H1 (cell line): ENCODE measurements around the gene CACNA1A. TPM values are rescaled to one million over a fixed set of nuclear protein-coding genes. Genes with fewer than 3 reads are reported as not detected.

ENCODE experiments used
- CTCF ChIA-PET: fragments of 300-600 bp; sonication (Branson Sonifier 250); formaldehyde crosslinking; loops from one replicate; lab custom pipeline; 2021; ENCODE audit not compliant: partially characterized antibody; lab: Charles Lee
- POLR2A ChIA-PET: fragments of 300-600 bp; sonication (Branson Sonifier 250); formaldehyde crosslinking; loops from one replicate; lab custom pipeline; 2021; ENCODE audit warnings: inconsistent platforms; ENCODE audit not compliant: partially characterized antibody; lab: Charles Lee
- DNase-seq, 2 experiments: peaks; one replicate each; pipeline versions ENCODE4 v3.0.0 to v3.0.0-alpha.2; 2010 to 2022; ENCODE audit warnings: low spot score in 2 of 2, low read depth in 1 of 2, mixed read lengths in 1 of 2
- FAIRE-seq: peaks from 2 replicates; lab custom pipeline; 2011; peaks lifted over from hg19 to GRCh38; lab: Jason Lieb, UNC
- H2AFZ ChIP-seq: 2 replicates; pipeline ENCODE4 v1.8.1; 2012; ENCODE audit warnings: low read length, inconsistent platforms
- H2AK5ac ChIP-seq: 2 replicates; pipeline ENCODE4 v1.6.1; 2013; ENCODE audit warnings: low read depth, low read length
- H2BK120ac ChIP-seq: replicated peaks from 2 replicates; pipeline ENCODE3; 2013; ENCODE audit warnings: low read depth, low read length, inconsistent platforms
- H2BK12ac ChIP-seq: 2 replicates; pipeline ENCODE4 v1.6.1; 2013; ENCODE audit warnings: low read depth, low read length
- H2BK15ac ChIP-seq: 2 replicates; pipeline ENCODE4 v1.6.1; 2013; ENCODE audit warnings: low read length
- H2BK20ac ChIP-seq: 2 replicates; pipeline ENCODE4 v1.6.1; 2013; ENCODE audit warnings: low read length
- H2BK5ac ChIP-seq: 2 replicates; pipeline ENCODE4 v1.6.1; 2013; ENCODE audit warnings: low read depth, low read length
- H3K14ac ChIP-seq: 2 replicates; pipeline ENCODE4 v1.6.1; 2013; ENCODE audit warnings: inconsistent platforms; ENCODE audit not compliant: insufficient read length
- H3K18ac ChIP-seq: 2 replicates; pipeline ENCODE4 v1.6.1; 2013; ENCODE audit warnings: low read length; ENCODE audit errors: extremely low read depth
- H3K23ac ChIP-seq: 2 replicates; pipeline ENCODE4 v1.6.1; 2013; ENCODE audit warnings: inconsistent platforms; ENCODE audit not compliant: insufficient read length
- H3K23me2 ChIP-seq: 2 replicates; pipeline ENCODE4 v1.6.1; 2013; ENCODE audit warnings: low read depth, low read length
- H3K27ac ChIP-seq: 2 replicates; pipeline ENCODE4 v1.6.1; 2011; ENCODE audit warnings: low read depth, low read length, inconsistent platforms
- H3K27me3 ChIP-seq, 4 experiments: replicated peaks in 1 of 4; 1 replicate in 1 of 4; 2 replicates in 3 of 4; pipeline versions ENCODE4 v1.6.1 to v1.8.1; 2011 to 2013; ENCODE audit warnings: low read length in 3 of 4, mild to moderate bottlenecking in 3 of 4, inconsistent platforms in 2 of 4, mixed read lengths in 2 of 4, moderate library complexity in 1 of 4; ENCODE audit not compliant: control insufficient read depth in 3 of 4, insufficient read depth in 3 of 4; ENCODE audit errors: extremely low read depth in 1 of 4
- H3K36me3 ChIP-seq, 4 experiments: 2 replicates each; pipeline versions ENCODE4 v1.6.1 to v1.8.1; 2011 to 2013; ENCODE audit warnings: mild to moderate bottlenecking in 4 of 4, low read length in 3 of 4, moderate library complexity in 2 of 4, control low read depth in 1 of 4, inconsistent platforms in 1 of 4; ENCODE audit not compliant: insufficient read depth in 4 of 4, control insufficient read depth in 2 of 4
- H3K4ac ChIP-seq: replicated peaks from 2 replicates; pipeline ENCODE3; 2013; ENCODE audit warnings: low read length, low read depth, mixed read lengths, inconsistent platforms; ENCODE audit not compliant: insufficient read length
- H3K4me1 ChIP-seq, 4 experiments: replicated peaks in 1 of 4; 1 replicate in 1 of 4; 2 replicates in 3 of 4; pipeline versions ENCODE4 v1.6.1 to v1.8.1; 2011 to 2013; ENCODE audit warnings: low read length in 3 of 4, inconsistent platforms in 2 of 4, mixed read lengths in 1 of 4; ENCODE audit not compliant: insufficient read depth in 4 of 4, control insufficient read depth in 3 of 4
- H3K4me2 ChIP-seq, 2 experiments: 2 replicates each; pipeline versions ENCODE4 v1.6.1 to v1.8.1; 2011 to 2013; ENCODE audit warnings: low read depth in 2 of 2, low read length in 2 of 2, control low read depth in 1 of 2, inconsistent platforms in 1 of 2, mild to moderate bottlenecking in 1 of 2; ENCODE audit not compliant: insufficient read depth in 1 of 2
- H3K4me3 ChIP-seq, 4 experiments: fragments of 200-600, 300-600 bp in 1 of 4; sonication (generic), shearing (Covaris generic), sonication (Bioruptor Twin) in 1 of 4; 2 replicates each; pipeline versions ENCODE4 v1.5.1 to v1.8.1; 2011 to 2016; ENCODE audit warnings: low read length in 4 of 4, low read depth in 3 of 4, control low read depth in 2 of 4, inconsistent platforms in 2 of 4, mild to moderate bottlenecking in 2 of 4, mixed read lengths in 1 of 4, moderate library complexity in 1 of 4; ENCODE audit not compliant: insufficient read depth in 2 of 4; ENCODE audit errors: extremely low read depth in 1 of 4
- H3K56ac ChIP-seq: replicated peaks from 2 replicates; pipeline ENCODE3; 2013; ENCODE audit warnings: low read depth, mild to moderate bottlenecking, mixed read lengths, low read length, inconsistent platforms; ENCODE audit not compliant: insufficient read length
- H3K79me1 ChIP-seq: 2 replicates; pipeline ENCODE4 v1.6.1; 2013; ENCODE audit warnings: low read depth, low read length, control low read depth
- H3K79me2 ChIP-seq, 2 experiments: 2 replicates each; pipeline versions ENCODE4 v1.6.1 to v1.8.1; 2012 to 2013; ENCODE audit warnings: low read length in 2 of 2, mild to moderate bottlenecking in 2 of 2, inconsistent platforms in 1 of 2; ENCODE audit not compliant: insufficient read depth in 2 of 2, control insufficient read depth in 1 of 2
- H3K9ac ChIP-seq, 4 experiments: replicated peaks in 1 of 4; 1 replicate in 1 of 4; 2 replicates in 3 of 4; pipeline versions ENCODE4 v1.6.1 to v1.8.1; 2011 to 2013; ENCODE audit warnings: low read depth in 3 of 4, low read length in 3 of 4, control low read depth in 2 of 4, mild to moderate bottlenecking in 2 of 4, moderate library complexity in 2 of 4, inconsistent platforms in 1 of 4; ENCODE audit errors: extremely low read depth in 1 of 4
- H3K9me3 ChIP-seq, 2 experiments: 2 replicates each; pipeline versions ENCODE4 v1.6.1 to v1.8.1; 2012 to 2013; ENCODE audit warnings: mild to moderate bottlenecking in 2 of 2, moderate library complexity in 2 of 2, control low read depth in 1 of 2, inconsistent platforms in 1 of 2, low read depth in 1 of 2, low read length in 1 of 2, mixed read lengths in 1 of 2; ENCODE audit not compliant: insufficient read depth in 2 of 2
- H4K20me1 ChIP-seq, 2 experiments: replicated peaks in 1 of 2; 2 replicates each; pipeline versions ENCODE3 to v1.8.1; 2011 to 2013; ENCODE audit warnings: inconsistent platforms in 2 of 2, low read length in 2 of 2, mild to moderate bottlenecking in 1 of 2; ENCODE audit not compliant: insufficient read depth in 2 of 2, control insufficient read depth in 1 of 2
- H4K5ac ChIP-seq: 2 replicates; pipeline ENCODE4 v1.6.1; 2013; ENCODE audit warnings: low read length, low read depth, mixed read lengths, inconsistent platforms; ENCODE audit not compliant: insufficient read length
- H4K8ac ChIP-seq: 2 replicates; pipeline ENCODE4 v1.8.0; 2013; ENCODE audit warnings: mild to moderate bottlenecking, moderate library complexity, low read length, inconsistent platforms; ENCODE audit not compliant: insufficient read depth; ENCODE audit errors: extremely low read depth
- H4K91ac ChIP-seq: replicated peaks from 2 replicates; pipeline ENCODE3; 2013; ENCODE audit warnings: low read length, mixed read lengths, inconsistent platforms; ENCODE audit not compliant: insufficient read length
- TEAD4 ChIP-seq: IDR thresholded peaks from 2 replicates; pipeline ENCODE4 v1.6.1; 2012; ENCODE audit warnings: low read depth, low read length, inconsistent platforms, mixed read lengths
- WGBS, 2 experiments: shearing (Covaris generic) in 1 of 2; methylation state at CpG; one replicate each; pipeline versions ENCODE4 v1.1.6 to v1.1.7; 2013 to 2015; ENCODE audit warnings: low lambda C conversion rate in 2 of 2, mixed read lengths in 2 of 2, inconsistent platforms in 1 of 2, low coverage in 1 of 2, missing lambda C conversion rate in 1 of 2; ENCODE audit not compliant: insufficient replicate concordance in 2 of 2, insufficient coverage in 1 of 2, insufficient read length in 1 of 2; ENCODE audit errors: extremely low coverage in 1 of 2, missing lambda C conversion rate in 1 of 2; 5-methylcytosine and 5-hydroxymethylcytosine counted together
- polyA plus RNA-seq, 7 experiments: library from polyadenylated mRNA; depleted of rRNA in 3 of 7; stranded (reverse) in 5 of 7; unstranded in 2 of 7; fragments of >200 nt in 5 of 7; fragments of 200-250 nt in 2 of 7; gene quantifications; 1 replicate in 5 of 7; 2 replicates in 1 of 7; 4 replicates in 1 of 7; pipeline versions ENCODE4 v1.2.1 to v1.2.3, GENCODE V29; 2011 to 2013; ENCODE audit warnings: missing spikeins in 2 of 7, mixed read lengths in 2 of 7
- total RNA-seq: library from RNA; stranded (reverse); fragmentation: NEBNext Ultra II Directional; extraction: Animal tissue kit (Norgen Biotek cat#: 25700); gene quantifications from 2 replicates; pipeline ENCODE4 v1.2.1, GENCODE V29; 2021

The CACNA1A gene
- total and polyA plus RNA-seq, 2 of the 8 experiments (the other 6 are each of a cell fraction or from before 2014, with no cell fraction given), result 10.7 to 25.3 TPM

GRCh38 chr19:13210339-13210775 is 295.9 kb downstream of the CACNA1A start:
- 0 out of 2 replicates have a peak, but pooled peaks cover 2% of the 10 kb centered on the region for H3K23me2 ChIP-seq
- no peak overlapping the region for H4K8ac ChIP-seq
- H3K27me3 ChIP-seq, result no peaks in the 10 kb centered on the region
- H3K79me1 ChIP-seq, result no peaks in the 10 kb centered on the region
- FAIRE-seq (no peak), DNase-seq (no peak)
- no peaks in the 10 kb centered on the region for H3K79me2 ChIP-seq
- peaks cover 0 to 10% (median 5%) of the 10 kb centered on the region in 4 experiments; a peak in 4 of 7 replicates for H3K4me1 ChIP-seq
- no peak overlapping the region for H4K91ac ChIP-seq
- H3K27ac ChIP-seq, result no peak overlapping the region
- H3K9me3 ChIP-seq, result no peaks in the 10 kb centered on the region
- no peak for TF ChIP-seq TEAD4
- H4K20me1 ChIP-seq, result peaks cover 0 to 2% of the 10 kb centered on the region in 2 experiments
- H3K4me2 ChIP-seq, result no peak overlapping the region
- H3K4ac ChIP-seq, result no peak overlapping the region
- H2AFZ ChIP-seq, result no peak overlapping the region
- H3K23ac ChIP-seq, result no peak overlapping the region
- no peak overlapping the region for H4K5ac ChIP-seq
- 95% methylated on average over 2 of the region's 13 CpGs; no CpG with 5 or more reads in 1 of the 2 experiments for WGBS, 2 experiments
- no peak overlapping the region; the same call in 1 of the 2 replicates for H2AK5ac ChIP-seq
- ChIA-PET POLR2A (interaction anchor here (0.5 to 2.0 kb wide), 4 partner anchors 48 to 92 kb away, joined by 3 to 7 read pairs (median 3); partner anchors contain the start of gene NACC1), CTCF (interaction anchor here (0.6 to 9.0 kb wide), 5 partner anchors 14 to 1857 kb away, joined by 3 to 89 read pairs (median 3); no protein-coding TSS in a partner anchor)
- H3K4me3 ChIP-seq, result no peak overlapping the region
- H3K56ac ChIP-seq, result no peak overlapping the region
- H2BK5ac ChIP-seq, result no peak overlapping the region
- no peak overlapping the region for H2BK15ac ChIP-seq
- no peak overlapping the region for H3K9ac ChIP-seq
- no peak overlapping the region for H3K14ac ChIP-seq
- H3K18ac ChIP-seq, result no peak overlapping the region; the same call in 1 of the 2 replicates
- no peak overlapping the region for H2BK20ac ChIP-seq
- H2BK12ac ChIP-seq, result no peak overlapping the region
- no peaks in the 10 kb centered on the region; a peak in 1 of 8 replicates for H3K36me3 ChIP-seq
- H2BK120ac ChIP-seq, result no peak overlapping the region
